Subcutaneous adipose tissue (tissue), 4 donors: ENCODE results near the gene IFI30. TPM values are rescaled to one million over a fixed set of nuclear protein-coding genes. Genes with fewer than 3 reads are reported as not detected.

Source experiments
- total RNA-seq, 4 donors: library from RNA; depleted of rRNA; stranded (reverse); fragments of >200 nt; gene quantifications; one replicate each; pipeline ENCODE4 v1.1.0, GENCODE V29; 2016
- TF ChIP-seq, protein P1 (sequence below): fragments of 450-650 bp; IDR thresholded peaks from one replicate; pipeline ENCODE4 v1.5.1; 2016; ENCODE audit warnings: low read depth, mild to moderate bottlenecking, control low read depth, antibody characterized with exemption, moderate library complexity

Gene IFI30
- total RNA-seq, 4 donors from 2014 or later: 47.8 to 934 (median 110) TPM

DNA sequence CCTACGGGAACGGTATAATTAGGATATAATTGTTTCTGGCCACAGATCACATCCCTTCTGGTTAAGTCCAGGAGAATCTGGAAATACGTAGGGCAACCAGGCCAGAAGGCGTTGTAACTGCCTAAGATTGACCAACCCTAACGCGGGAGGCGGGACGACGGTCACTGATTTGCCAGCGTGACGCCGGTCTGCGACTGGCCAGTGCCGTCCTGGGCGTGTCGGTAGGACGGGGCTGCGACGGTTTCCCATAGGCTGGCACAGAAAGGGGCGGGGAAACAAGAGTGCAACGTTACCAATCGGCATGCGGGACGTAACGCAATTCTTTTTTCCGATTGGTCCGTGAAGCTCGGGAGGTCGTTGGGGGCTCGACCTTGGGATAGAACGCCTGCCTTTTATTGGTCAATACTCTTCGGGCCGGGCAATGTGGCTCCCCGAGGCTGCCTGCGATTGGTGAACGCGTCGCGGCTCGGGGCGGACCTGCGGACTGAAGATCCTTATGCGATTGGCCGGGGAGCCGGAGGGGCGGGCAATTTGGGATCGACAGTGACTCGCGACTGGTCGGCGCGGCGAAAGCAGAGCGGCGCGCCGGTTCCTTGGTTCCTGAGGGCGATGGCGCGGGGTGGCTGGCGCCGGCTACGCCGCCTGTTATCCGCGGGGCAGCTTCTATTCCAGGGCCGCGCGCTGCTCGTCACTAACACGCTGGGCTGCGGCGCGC is 19.2 kb downstream of the IFI30 start, which contains the start of gene MPV17L2:
Gene MPV17L2 (plus strand): TSS at position 546 of the 715 bp plus-strand sequence. CDS start 64 bp downstream, at position 610.
- TF ChIP-seq, protein P1, sequence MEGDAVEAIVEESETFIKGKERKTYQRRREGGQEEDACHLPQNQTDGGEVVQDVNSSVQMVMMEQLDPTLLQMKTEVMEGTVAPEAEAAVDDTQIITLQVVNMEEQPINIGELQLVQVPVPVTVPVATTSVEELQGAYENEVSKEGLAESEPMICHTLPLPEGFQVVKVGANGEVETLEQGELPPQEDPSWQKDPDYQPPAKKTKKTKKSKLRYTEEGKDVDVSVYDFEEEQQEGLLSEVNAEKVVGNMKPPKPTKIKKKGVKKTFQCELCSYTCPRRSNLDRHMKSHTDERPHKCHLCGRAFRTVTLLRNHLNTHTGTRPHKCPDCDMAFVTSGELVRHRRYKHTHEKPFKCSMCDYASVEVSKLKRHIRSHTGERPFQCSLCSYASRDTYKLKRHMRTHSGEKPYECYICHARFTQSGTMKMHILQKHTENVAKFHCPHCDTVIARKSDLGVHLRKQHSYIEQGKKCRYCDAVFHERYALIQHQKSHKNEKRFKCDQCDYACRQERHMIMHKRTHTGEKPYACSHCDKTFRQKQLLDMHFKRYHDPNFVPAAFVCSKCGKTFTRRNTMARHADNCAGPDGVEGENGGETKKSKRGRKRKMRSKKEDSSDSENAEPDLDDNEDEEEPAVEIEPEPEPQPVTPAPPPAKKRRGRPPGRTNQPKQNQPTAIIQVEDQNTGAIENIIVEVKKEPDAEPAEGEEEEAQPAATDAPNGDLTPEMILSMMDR: no peak

DNA sequence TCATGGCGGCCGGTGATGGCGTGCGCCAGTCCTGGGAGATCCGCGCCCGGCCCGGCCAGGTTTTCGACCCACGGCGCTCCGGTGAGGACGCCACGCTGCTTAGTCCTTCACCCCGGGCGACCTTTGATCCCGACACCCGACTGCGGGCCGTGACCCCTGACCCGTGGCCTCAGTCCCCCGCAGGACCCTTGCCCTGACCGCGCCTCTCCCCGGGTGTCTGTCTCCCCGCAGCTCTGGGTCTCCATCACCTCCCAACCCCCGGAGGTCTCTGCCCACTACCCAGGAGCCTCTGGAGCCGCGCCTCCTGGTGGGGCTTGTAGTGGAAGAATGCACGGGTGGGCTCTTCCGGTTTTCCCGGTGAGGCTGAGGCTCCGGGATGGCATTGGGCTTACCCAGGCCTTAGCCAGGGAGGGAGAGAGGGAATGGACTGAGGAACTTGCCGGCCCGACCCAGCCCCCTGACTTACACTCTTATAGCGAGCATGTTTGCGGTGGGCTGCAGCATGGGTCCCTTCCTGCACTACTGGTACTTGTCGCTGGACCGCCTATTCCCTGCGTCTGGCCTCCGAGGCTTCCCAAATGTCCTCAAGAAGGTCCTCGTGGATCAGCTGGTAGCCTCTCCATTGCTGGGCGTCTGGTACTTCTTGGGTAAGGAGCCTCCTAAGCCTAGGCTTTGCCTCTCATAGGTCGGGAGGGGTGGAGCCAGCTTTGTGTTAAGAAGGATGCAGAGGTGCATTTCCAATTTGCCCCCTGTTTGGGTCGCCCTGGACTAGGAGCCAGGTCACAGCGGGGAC is 20.0 kb downstream of the IFI30 start:
- TF ChIP-seq, protein P1: no peak

DNA sequence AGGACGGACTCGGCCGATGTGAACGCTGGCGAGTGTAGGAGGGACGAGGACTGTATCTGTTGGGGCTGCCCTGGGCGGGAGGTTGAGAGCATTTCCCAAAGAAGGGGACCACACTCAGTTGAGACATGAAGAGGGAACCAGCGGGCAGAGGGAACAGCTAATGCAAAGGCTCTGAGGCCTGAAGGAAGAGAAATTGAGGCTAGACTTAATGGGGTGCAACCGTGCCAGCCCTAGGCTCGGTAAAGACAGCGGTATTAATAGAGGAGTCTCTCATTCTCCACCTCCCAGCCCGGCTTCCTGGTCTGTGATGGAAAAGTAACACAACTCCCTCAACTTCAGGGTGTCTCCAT is 20.5 kb downstream of the IFI30 start:
- TF ChIP-seq, protein P1: no peak

DNA sequence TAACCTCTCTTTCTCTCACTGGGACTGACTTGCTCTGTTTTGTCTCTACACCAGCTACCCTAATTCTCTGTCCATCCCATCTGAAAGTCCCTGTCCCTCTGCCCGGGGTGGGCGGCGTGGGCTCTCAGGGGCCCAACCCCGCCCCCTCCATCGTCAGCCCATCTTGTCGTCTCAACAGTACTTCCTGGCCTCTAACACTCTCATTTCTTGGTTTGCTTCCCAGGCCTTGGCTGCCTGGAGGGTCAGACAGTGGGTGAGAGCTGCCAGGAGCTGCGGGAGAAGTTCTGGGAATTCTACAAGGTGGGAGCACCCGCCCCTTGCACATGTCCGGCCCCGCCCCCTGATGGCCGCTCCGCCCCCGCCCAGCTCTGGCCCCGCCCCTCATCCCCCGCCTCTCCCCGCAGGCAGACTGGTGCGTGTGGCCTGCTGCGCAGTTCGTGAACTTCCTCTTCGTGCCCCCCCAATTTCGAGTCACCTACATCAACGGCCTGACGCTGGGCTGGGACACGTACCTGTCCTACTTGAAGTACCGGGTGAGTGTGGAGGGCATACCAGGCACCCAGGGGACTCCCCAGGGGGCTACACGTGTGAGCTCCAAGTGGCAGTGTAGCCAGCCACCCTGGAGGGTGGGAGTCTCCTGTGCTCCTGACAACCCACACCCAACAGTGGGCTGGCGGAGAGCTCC is 21.1 kb downstream of the IFI30 start:
- TF ChIP-seq, protein P1: no peak

DNA sequence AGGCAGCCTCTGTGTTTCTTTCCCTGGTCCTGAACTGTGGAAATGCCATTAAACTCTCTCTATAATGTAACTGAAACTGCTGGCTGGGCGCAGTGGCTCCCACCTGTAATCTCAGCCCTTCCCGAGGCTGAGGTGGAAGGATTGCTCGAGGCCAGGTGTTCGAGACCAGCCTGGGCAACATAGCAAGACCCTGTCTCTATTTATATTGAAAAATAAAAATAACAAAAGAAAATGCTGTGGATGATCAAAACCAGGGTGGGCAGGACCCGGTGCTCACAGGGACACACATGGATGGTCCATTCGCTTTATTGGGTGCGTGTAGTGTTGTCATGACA is 22.9 kb downstream of the IFI30 start:
- TF ChIP-seq, protein P1: no peak

DNA sequence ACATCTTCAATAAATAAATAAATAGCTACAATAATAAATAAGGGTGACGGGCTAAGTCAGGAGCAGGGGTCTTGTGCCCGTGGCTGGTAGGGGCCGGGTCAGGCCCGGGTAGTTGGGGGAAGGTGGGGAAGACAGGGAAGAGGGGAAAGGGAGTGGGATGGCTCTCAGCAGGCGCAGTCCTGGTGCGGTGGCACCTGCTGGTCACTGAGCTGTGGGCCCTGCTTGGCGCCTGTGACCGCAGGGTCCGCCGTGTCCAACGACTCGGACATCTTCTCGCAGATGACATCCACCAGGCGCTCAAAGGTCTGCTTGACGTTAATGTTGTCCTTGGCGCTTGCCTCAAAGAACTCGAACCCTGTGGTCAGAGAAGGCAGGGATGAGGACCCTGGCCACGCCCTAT is 23.7 kb downstream of the IFI30 start:
- TF ChIP-seq, protein P1: no peak

DNA sequence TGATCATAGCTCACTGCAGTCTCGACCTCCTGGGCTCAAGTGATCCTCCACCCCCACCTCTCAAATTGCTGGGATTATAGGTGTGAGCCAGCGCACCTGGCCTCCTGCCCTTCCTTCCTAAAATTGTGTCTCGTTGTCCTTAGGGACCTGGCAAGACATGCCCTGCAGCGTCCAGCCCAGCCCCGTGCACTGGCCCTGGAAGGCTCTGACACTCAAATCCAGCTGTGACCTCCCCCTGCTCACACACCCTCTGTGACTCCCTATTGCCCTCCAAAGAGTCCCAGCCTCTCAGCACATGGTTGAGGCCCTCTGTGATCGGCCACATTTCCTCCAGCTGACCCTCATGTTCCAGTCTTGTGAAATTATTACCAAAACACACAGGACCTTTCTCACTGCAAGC is 24.3 kb downstream of the IFI30 start:
- TF ChIP-seq, protein P1: no peak
